GM10248 (cell line): ENCODE measurements around the gene TAC3.

Experiments used
- CTCF ChIA-PET: fragments of 300-600 bp; sonication (Branson Sonifier 250); formaldehyde crosslinking; extraction: SDS; loops from one replicate; lab custom pipeline; 2021; ENCODE audit warnings: antibody characterized with exemption; lab: Yijun Ruan, JAX
- POLR2A ChIA-PET: fragments of 350-650 bp; sonication (Branson Sonifier 250); formaldehyde crosslinking; extraction: SDS; loops from one replicate; lab custom pipeline; 2020; ENCODE audit warnings: antibody characterized with exemption; lab: Yijun Ruan, JAX
- DNase-seq: peaks from one replicate; pipeline ENCODE4 v3.0.0; 2012; ENCODE audit errors: extremely low spot score
- TF ChIP-seq, protein P1 (sequence below): IDR thresholded peaks from 2 replicates; pipeline ENCODE4 v1.5.1; 2012; ENCODE audit warnings: mild to moderate bottlenecking, low read depth; ENCODE audit errors: extremely low read depth, missing control alignments, control extremely low read depth

TAC3 gene

DNA sequence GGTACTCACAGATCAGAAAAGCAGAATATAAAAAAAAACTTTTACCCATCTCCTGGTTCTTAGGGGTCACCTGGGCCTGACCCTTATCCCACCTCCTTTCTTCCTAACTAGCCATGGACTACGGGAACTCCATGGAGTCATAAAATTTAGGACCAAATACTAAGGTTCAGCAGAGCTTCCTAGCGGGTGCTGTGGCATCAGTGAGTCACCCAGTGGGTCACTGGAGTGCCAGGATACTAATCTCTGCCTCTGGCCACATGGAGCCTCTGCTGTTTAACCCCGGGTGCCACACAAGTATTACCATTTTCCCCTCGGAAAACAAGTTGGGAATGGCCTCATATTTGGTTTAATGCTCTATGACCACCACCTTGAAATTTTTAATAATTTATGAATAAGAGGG, 16.9 kb downstream of the TAC3 start:
- ChIA-PET POLR2A (no interaction called here), CTCF (interaction anchor here (1.5 to 12.0 kb wide), 7 partner anchors 12 to 239 kb away, joined by 8 to 148 read pairs (median 47); partner anchors contain the start of genes HSD17B6, STAT6 and TAC3)
- TF ChIP-seq, protein P1, sequence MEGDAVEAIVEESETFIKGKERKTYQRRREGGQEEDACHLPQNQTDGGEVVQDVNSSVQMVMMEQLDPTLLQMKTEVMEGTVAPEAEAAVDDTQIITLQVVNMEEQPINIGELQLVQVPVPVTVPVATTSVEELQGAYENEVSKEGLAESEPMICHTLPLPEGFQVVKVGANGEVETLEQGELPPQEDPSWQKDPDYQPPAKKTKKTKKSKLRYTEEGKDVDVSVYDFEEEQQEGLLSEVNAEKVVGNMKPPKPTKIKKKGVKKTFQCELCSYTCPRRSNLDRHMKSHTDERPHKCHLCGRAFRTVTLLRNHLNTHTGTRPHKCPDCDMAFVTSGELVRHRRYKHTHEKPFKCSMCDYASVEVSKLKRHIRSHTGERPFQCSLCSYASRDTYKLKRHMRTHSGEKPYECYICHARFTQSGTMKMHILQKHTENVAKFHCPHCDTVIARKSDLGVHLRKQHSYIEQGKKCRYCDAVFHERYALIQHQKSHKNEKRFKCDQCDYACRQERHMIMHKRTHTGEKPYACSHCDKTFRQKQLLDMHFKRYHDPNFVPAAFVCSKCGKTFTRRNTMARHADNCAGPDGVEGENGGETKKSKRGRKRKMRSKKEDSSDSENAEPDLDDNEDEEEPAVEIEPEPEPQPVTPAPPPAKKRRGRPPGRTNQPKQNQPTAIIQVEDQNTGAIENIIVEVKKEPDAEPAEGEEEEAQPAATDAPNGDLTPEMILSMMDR = no peak
- no peak for DNase-seq

DNA sequence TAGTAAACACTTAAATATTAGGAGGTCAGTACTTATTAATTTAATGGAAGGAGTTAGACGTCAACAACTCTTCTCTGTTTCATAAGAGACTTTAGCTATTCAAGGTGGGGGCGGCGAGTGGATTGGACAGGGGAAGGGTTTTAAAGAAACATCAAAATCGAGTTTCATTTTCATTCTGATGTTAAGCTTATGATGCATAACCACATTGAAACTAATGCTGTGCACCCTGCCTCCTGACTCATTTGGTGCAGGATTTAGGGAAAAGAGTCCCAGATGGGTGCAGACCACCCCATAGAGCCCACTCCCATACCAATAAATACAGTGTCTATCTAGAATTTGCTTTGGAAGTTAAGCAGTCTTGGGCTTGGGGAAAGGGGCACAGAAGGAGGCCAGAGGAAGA, 17.3 kb downstream of the TAC3 start:
- TF ChIP-seq, protein P1 = no peak
- DNase-seq = peak; percentile 80
- CTCF ChIA-PET = interaction anchor here (1.5 to 12.0 kb wide), 5 partner anchors 11 to 239 kb away, joined by 8 to 148 read pairs (median 47); partner anchors contain the start of genes HSD17B6 and STAT6

DNA sequence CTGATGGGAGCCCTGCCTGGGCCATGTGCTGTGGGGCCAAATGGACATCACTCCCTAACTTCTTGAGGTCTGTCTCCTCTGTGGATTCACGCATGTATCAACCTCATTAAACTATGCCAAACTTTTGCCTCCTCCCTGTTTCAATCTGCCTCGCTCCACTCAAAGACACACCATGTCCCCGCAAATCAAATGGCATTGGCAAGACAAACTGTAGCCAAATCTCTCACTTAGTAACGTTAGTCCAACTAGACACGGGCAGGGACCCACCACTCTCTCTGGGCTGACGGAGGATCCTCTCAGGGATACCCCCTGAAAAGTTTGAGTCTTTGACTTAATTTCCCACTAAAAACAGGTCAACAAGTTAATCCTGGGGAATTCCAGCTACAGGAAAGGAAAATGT, 18.0 kb downstream of the TAC3 start:
- TF ChIP-seq, protein P1 = no peak
- no peak for DNase-seq
- CTCF ChIA-PET = interaction anchor here (1.5 to 12.0 kb wide), 5 partner anchors 11 to 238 kb away, joined by 8 to 148 read pairs (median 47); partner anchors contain the start of genes HSD17B6 and STAT6
- POLR2A ChIA-PET = interaction anchor here (0.7 kb wide), 1 partner anchor 20 kb away, joined by 5 read pairs; no protein-coding TSS in a partner anchor

More for the DNA sequence above, 17.3 kb downstream of the TAC3 start:
- POLR2A ChIA-PET = interaction anchor here (0.7 kb wide), 1 partner anchor 19 kb away, joined by 5 read pairs; no protein-coding TSS in a partner anchor

DNA sequence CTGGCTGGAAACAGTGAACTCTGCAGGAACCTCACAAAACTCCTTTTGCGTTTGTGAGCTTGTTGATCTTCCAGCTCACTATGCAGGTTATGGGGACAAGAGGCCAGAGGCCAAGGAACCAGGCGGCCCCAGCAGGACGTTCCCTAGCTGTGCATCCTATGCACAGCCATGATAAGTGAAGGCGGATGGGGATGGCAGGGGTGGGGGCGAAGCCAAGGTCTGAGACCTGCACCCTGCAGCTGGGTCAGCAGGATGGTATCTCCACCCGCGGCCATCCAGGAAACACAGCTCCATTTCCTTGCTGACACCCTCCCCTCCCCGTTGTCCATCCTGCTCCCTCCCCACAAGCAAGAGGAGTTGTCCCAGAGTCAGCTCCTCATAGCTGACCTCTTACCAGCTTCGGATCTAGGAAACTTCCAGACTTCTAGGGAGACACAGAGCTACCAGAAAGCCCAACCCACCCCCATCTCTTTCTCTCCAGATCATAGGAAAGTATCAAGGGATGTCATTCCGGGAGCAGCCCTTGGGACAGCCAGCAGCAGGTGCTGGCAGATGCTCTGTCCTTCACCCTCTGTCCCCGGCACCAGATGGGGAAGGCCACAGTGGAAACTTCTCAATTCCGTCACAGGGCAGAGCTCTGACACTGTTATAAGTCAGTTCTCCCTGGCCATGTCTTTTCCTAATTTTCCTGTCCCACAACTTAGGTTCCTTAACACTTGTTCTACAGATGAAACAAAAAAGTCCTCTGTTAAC, 19.4 kb downstream of the TAC3 start:
- POLR2A ChIA-PET = no interaction called here
- TF ChIP-seq, protein P1 = no peak
- DNase-seq = no peak
- CTCF ChIA-PET = interaction anchor here (0.9 to 12.0 kb wide), 8 partner anchors 8 to 237 kb away, joined by 3 to 148 read pairs (median 10); partner anchors contain the start of genes HSD17B6 and STAT6

DNA sequence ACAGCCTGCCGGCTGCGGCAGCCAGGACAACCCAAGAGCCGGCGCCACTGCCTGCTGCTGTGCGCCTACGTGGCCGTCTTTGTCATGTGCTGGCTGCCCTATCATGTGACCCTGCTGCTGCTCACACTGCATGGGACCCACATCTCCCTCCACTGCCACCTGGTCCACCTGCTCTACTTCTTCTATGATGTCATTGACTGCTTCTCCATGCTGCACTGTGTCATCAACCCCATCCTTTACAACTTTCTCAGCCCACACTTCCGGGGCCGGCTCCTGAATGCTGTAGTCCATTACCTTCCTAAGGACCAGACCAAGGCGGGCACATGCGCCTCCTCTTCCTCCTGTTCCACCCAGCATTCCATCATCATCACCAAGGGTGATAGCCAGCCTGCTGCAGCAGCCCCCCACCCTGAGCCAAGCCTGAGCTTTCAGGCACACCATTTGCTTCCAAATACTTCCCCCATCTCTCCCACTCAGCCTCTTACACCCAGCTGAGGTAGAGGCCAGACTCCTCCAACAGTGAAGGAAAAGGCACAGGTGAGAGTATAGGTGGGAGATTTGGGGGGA, 20.3 kb downstream of the TAC3 start:
- DNase-seq = no peak
- TF ChIP-seq, protein P1 = no peak
- ChIA-PET POLR2A (no interaction called here), CTCF (interaction anchor here (0.9 to 12.0 kb wide), 7 partner anchors 7 to 236 kb away, joined by 3 to 148 read pairs (median 12); partner anchors contain the start of gene HSD17B6)
